Stimulated activated CD4-positive, alpha-beta T cell treated with anti-CD3 and anti-CD28 coated beads, Interleukin-15, amount 100 ng/mL, for 1 hour (primary cell): Measurements from ENCODE around the gene DLX6.

Experiments
- DNase-seq, 2 donors: peaks; one replicate each; pipeline ENCODE4 v3.0.0-alpha.2; 2020; ENCODE audit warnings: low read depth in 1 of 2, low spot score in 1 of 2

DLX6 gene

GRCh38 chr7:97009753-97010732, 4.7 kb downstream of the DLX6 start:
- no peak for DNase-seq

- DNase-seq, result no peak
Observed at GRCh38 chr7:97011104-97011503, 5.8 kb downstream of the DLX6 start.

GRCh38 chr7:97011536-97012364, 6.4 kb downstream of the DLX6 start:
- no peak for DNase-seq

- DNase-seq, result no peak
Observed at GRCh38 chr7:97012365-97013133, 7.2 kb downstream of the DLX6 start.

- no peak for DNase-seq
Observed at GRCh38 chr7:97013134-97013844, 7.9 kb downstream of the DLX6 start.

- DNase-seq, result no peak
Observed at GRCh38 chr7:97013845-97014134, 8.4 kb downstream of the DLX6 start.

GRCh38 chr7:97014145-97014750, 8.9 kb downstream of the DLX6 start:
- DNase-seq, result no peak

- DNase-seq, result no peak
Observed at GRCh38 chr7:97015279-97015678, 9.9 kb downstream of the DLX6 start.

- DNase-seq, result no peak
Observed at GRCh38 chr7:97015756-97016380, 10.5 kb downstream of the DLX6 start.

GRCh38 chr7:97016381-97017191, 11.2 kb downstream of the DLX6 start:
- no peak for DNase-seq

- no peak for DNase-seq
Observed at GRCh38 chr7:97017192-97018125, 12.1 kb downstream of the DLX6 start.

GRCh38 chr7:97018126-97018601, 12.8 kb downstream of the DLX6 start:
- DNase-seq, result no peak

GRCh38 chr7:97018791-97019531, 13.6 kb downstream of the DLX6 start:
- DNase-seq, result no peak

GRCh38 chr7:97019710-97020225, 14.4 kb downstream of the DLX6 start:
- DNase-seq, result no peak

- no peak for DNase-seq
Observed at GRCh38 chr7:97020601-97020995, 15.2 kb downstream of the DLX6 start.

GRCh38 chr7:97020996-97021746, 15.8 kb downstream of the DLX6 start:
- DNase-seq, result no peak
